Skin epidermis (tissue), 12 donors: ENCODE results near the gene FGF11.
A peak's percentile ranks its signal among the peaks of the same experiment; 100 is the strongest.
"Not testable (repeated sequence)": the region's sequence is repeated elsewhere in the genome, so short reads cannot be mapped to it uniquely, and the experiment has no call there.

Experiments
- H3K27ac ChIP-seq, 21 experiments: fragments of 200-600 bp; sonication (generic) in 11 of 21; one replicate each; pipeline ENCODE4 v1.5.0; 2020; ENCODE audit warnings: mild to moderate bottlenecking in 3 of 21, inconsistent platforms in 2 of 21, moderate library complexity in 2 of 21
- H3K4me3 ChIP-seq, 7 experiments: fragments of 200-600 bp; sonication (generic) in 2 of 7; one replicate each; pipeline ENCODE4 v1.5.0; 2020; ENCODE audit warnings: inconsistent platforms in 2 of 7, mild to moderate bottlenecking in 2 of 7, moderate library complexity in 1 of 7

FGF11 gene

DNA sequence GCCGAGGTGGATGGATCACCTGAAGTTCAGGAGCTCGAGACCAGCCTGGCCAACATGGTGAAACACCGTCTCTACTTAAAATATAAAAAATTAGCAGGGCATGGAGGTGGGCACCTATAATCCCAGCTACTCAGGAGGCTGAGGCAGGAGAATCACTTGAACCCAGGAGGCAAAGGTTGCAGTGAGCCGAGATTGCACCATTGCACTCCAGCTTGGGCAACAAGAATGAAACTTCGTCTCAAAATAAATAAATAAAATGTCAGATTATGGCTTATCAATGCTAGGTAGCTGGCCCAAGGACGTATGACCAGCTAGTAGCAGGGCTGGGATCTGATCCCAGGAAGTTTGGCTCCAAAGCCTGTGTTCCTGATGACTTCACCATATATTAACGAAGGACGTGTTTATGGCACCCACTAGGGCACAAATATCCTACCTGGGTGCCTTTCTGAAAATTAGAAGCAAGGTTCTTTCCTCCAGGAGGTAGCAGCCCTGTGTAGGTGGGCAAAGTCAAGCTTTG, 31.2 kb downstream of the FGF11 start:
- not testable (repeated sequence) for H3K27ac ChIP-seq, H3K4me3 ChIP-seq

DNA sequence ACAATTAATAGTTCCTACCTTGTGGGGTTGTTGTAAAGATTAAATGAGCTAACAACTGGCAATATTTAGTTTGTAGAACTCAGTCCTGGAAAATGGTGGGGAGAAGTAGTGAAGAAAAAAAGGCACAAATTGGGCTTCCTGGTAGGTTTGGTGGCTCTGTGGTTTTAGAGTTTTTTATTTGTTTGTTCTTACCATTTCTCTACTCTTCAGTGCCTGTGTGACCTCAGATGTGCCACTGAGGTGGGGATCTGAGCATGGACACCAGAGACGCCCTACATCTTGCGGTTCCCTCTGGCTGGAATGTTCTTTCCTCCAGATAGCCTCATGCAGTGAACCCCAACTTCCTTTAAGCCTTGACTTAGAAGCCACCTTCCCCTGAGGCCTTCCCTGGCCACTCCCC, 32.4 kb downstream of the FGF11 start:
- H3K27ac ChIP-seq: peak overlapping the region in 1 of 21 experiments; percentile 49
- H3K4me3 ChIP-seq: no peak overlapping the region

DNA sequence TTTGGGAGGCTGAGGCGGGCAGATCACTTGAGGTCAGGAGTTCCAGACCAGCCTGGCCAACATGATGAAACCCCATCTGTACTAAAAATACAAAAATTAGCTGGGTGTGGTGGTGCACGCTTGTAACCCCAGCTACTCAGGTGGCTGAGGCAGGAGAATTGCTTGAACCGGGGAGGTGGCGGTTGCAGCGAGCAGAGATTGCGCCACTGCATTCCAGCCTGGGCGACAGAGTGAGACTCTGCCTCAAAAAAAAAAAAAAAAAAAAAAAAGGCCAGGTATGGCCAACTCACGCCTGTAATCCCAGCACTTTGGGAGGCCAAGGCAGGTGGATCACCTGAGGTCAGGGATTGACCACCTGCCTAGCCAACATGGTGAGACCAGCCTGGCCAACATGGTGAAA, 35.5 kb downstream of the FGF11 start:
- H3K27ac ChIP-seq: peak overlapping the region in 11 of 21 experiments; percentile 79 to 100 (median 100)
- not testable (repeated sequence) for H3K4me3 ChIP-seq

GRCh38 chr17:7475764-7476422, 36.6 kb downstream of the FGF11 start:
- H3K27ac ChIP-seq: peak overlapping the region in 20 of 21 experiments; percentile 53 to 100 (median 100)
- H3K4me3 ChIP-seq: no peak overlapping the region

DNA sequence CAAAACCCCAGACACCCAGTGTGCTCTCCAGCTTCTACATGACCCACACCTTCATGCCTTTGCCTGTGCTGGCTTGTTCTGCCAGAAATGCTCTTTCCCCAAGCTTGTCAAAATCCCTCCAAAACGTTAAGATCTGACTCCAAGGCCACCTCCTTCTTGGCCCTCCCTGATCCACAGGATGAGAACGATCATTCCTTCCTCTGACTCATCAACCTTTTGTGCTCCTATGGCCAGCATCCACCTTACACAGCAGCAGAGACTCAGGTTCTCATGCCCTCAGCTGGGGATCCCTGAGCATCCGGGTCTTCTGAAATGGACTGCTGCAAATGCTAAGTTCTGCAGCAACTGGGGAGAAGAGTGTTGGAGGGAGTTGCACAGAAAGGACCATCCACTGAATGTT, 37.2 kb downstream of the FGF11 start:
- Histone ChIP-seq H3K4me3 (no peak overlapping the region), H3K27ac (peak overlapping the region in 20 of 21 experiments; percentile 62 to 100 (median 100))

- Histone ChIP-seq H3K27ac (peak overlapping the region in 20 of 21 experiments; percentile 96 to 100 (median 100)), H3K4me3 (peak overlapping the region in 4 of 7 experiments; percentile 82 to 99 (median 91))
Observed at GRCh38 chr17:7476951-7477350, 37.6 kb downstream of the FGF11 start.

DNA sequence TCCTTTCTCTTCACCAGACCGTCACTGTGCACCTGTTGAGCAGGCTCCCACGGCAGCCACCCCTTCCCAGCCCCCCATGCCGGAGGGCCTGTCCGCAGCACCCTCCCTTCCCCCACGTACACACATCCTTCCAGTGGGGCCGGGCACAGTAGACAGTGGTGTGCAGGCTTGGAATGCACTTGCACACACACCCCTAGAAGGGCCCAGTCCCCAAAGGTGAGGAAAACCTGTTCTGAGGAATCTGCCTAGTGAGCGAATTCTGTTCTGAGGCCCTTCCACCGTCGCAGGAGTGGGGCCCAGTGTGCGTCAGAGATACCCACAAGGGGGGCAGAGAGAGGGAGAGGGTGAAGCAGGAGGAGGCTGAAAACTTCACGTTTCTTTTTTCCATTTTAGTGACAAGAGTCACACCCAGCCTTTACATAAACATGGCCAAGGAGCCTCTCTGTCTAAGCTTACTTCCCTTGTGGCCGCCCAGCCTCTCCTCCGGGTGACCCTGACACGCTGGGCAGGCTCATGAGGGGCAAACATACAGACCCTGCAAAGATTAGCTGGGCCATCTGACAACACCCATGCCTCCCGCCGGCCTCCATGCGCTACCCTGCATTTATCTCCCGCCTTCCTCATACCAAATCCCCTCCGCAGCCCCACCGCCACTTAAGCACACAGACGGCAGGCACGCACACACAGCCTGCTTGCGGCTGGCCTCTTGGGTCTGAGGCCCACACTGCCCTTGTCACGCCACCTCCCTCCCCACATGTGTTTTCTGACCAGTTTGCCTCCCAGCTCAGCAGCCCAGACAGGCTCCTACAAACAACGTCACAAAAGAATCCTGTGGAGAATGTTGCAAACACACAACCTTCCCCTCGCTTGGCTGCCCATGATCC, 38.3 kb downstream of the FGF11 start:
- peak overlapping the region; percentile 61 to 99 (median 85) for H3K4me3 ChIP-seq
- H3K27ac ChIP-seq: peak overlapping the region in 20 of 21 experiments; percentile 96 to 100 (median 100)

- Histone ChIP-seq H3K27ac (peak overlapping the region; percentile 96 to 100 (median 100)), H3K4me3 (peak overlapping the region; percentile 61 to 99 (median 85))
Observed at GRCh38 chr17:7478276-7479212, 39.2 kb downstream of the FGF11 start.

- Histone ChIP-seq H3K4me3 (peak within 1 kb of the TSS; percentile 61 to 99 (median 85)), H3K27ac (peak within 1 kb of the TSS; percentile 96 to 100 (median 100))
Observed at GRCh38 chr17:7479213-7480088, 40.1 kb downstream of the FGF11 start, which contains the start of gene ZBTB4. ZBTB4 (minus strand) TSS chr17:7479631; CDS start chr17:7466801, 12,830 bp downstream.

GRCh38 chr17:7480089-7480384, 40.7 kb downstream of the FGF11 start:
- H3K4me3 ChIP-seq: peak overlapping the region; percentile 61 to 99 (median 85)
- H3K27ac ChIP-seq: peak overlapping the region; percentile 96 to 100 (median 100)

GRCh38 chr17:7481275-7481674, 42.0 kb downstream of the FGF11 start, which contains the start of gene SLC35G6:
SLC35G6 (plus strand) TSS chr17:7481446; CDS start chr17:7481517, 71 bp downstream.
- peak within 1 kb of the TSS in 1 of 7 experiments; percentile 99 for H3K4me3 ChIP-seq
- H3K27ac ChIP-seq: peak within 1 kb of the TSS in 19 of 21 experiments; percentile 25 to 100 (median 100)

DNA sequence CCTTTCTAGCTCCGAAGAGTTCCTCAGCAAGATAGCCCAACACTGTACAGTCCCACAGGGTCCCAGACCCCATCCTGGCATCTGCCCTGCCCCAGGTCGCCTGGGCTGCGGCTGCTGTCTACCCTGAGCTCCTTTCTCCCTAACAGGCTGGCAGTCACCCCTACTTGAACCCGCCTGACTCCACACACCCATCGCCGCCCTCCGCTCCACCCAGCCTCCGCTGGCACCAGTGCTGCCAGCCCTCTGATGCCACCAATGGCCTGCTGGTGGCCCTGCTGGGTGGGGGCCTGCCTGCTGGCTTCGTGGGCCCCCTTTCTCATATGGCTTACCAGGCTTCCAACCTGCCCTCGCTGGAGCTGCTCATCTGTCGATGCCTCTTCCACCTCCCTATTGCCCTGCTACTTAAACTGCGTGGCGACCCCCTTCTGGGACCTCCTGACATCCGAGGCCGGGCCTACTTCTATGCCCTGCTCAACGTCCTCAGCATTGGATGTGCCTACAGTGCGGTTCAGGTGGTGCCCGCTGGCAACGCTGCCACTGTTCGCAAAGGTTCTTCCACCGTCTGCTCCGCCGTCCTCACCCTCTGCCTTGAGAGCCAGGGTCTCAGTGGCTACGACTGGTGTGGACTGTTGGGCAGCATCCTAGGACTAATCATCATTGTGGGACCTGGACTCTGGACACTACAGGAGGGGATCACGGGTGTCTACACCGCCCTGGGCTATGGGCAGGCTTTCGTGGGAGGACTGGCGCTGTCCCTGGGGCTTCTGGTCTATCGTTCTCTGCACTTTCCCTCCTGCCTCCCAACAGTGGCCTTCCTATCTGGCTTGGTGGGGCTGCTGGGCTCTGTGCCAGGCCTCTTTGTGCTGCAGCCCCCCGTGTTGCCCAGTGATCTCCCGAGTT, 42.8 kb downstream of the FGF11 start:
- not testable (repeated sequence) for H3K4me3 ChIP-seq
- peak overlapping the region in 13 of 21 experiments; percentile 7 to 100 (median 97) for H3K27ac ChIP-seq

DNA sequence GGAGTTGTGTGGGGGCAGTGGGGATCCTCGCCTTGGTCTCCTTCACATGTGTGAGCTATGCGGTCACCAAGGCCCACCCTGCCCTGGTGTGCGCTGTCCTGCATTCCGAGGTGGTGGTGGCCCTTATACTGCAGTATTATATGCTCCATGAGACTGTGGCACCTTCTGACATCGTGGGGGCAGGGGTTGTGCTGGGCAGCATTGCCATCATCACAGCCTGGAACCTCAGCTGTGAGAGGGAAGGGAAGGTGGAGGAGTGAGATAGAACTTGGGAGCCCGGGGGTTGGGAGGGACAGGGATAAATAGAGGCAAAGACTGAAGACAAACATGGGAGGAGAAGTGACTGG, 43.4 kb downstream of the FGF11 start:
- Histone ChIP-seq H3K27ac (peak overlapping the region in 20 of 21 experiments; percentile 94 to 100 (median 99)), H3K4me3 (peak overlapping the region in 3 of 7 experiments; percentile 59 to 79 (median 64))

- peak overlapping the region; percentile 45 to 79 (median 57) for H3K4me3 ChIP-seq
- peak overlapping the region; percentile 94 to 100 (median 99) for H3K27ac ChIP-seq
Observed at GRCh38 chr17:7483255-7484066, 44.1 kb downstream of the FGF11 start.

DNA sequence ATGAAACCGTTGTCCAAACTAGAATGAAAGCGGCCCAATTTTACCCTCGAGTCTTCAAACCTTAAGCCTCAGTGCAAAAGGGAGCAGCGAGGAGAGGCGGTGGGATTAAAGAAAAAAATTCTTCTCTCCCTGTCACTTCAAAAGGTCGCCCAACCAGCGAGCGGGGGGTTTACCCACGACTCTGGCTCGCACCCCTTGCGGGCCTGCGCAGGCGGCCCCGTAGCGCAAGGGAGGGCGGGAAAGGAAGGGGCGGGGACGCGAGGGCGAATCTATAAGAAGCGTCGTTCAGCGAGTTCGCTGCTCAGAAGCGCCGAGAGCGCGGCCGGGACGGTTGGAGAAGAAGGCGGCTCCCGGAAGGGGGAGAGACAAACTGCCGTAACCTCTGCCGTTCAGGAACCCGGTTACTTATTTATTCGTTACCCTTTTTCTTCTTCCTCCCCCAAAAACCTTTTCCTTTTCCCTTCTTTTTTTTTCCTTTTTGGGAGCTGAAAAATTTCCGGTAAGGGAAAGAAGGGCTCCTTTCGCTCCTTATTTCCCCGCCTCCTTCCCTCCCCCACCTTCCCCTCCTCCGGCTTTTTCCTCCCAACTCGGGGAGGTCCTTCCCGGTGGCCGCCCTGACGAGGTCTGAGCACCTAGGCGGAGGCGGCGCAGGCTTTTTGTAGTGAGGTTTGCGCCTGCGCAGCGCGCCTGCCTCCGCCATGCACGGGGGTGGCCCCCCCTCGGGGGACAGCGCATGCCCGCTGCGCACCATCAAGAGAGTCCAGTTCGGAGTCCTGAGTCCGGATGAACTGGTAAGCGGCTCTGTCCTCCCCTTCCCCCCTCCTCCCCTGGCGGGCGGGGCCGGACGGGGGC, 45.0 kb downstream of the FGF11 start, which contains the start of gene POLR2A:
POLR2A (plus strand) TSS at position 300 of the 852 bp plus-strand sequence.
- Histone ChIP-seq H3K27ac (peak within 1 kb of the TSS; percentile 94 to 100 (median 99)), H3K4me3 (peak within 1 kb of the TSS; percentile 45 to 79 (median 57))
